Measurements from ENCODE around the gene SARS1.
A peak's percentile ranks its signal among the peaks of the same experiment; 100 is the strongest.

Gene SARS1

DNA sequence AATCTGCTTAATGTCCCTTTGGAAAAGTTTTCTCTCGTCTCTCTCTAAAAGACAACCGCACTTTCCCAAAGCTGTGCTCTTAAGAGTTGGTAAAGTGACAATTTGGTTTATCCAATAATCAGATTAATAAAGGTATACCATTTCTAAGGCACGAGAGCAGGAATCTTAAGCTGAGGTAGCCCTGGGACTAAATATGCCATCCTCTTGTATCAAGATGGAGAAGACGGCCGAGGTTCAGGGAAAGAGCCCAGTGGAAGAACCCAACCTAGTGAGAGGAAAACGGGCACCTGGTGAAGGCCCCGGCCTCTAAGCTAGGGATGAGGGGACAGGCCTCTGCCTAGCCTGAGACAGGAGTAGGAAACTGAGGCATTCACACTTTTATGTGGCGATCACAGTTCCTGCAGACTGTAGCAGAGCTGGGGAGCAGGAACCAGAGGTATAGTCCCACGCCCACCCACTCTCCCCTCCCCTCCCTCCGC lies 334 bp upstream of the SARS1 start:
- TF ChIP-seq ZBTB7A (IDR thresholded peaks at IDR 0.05; ENCODE audit: low read depth) (peak; percentile 32; the same call in 1 of the 2 replicates), YY1 (IDR thresholded peaks at IDR 0.05; ENCODE audit: low read depth) (no peak)

DNA sequence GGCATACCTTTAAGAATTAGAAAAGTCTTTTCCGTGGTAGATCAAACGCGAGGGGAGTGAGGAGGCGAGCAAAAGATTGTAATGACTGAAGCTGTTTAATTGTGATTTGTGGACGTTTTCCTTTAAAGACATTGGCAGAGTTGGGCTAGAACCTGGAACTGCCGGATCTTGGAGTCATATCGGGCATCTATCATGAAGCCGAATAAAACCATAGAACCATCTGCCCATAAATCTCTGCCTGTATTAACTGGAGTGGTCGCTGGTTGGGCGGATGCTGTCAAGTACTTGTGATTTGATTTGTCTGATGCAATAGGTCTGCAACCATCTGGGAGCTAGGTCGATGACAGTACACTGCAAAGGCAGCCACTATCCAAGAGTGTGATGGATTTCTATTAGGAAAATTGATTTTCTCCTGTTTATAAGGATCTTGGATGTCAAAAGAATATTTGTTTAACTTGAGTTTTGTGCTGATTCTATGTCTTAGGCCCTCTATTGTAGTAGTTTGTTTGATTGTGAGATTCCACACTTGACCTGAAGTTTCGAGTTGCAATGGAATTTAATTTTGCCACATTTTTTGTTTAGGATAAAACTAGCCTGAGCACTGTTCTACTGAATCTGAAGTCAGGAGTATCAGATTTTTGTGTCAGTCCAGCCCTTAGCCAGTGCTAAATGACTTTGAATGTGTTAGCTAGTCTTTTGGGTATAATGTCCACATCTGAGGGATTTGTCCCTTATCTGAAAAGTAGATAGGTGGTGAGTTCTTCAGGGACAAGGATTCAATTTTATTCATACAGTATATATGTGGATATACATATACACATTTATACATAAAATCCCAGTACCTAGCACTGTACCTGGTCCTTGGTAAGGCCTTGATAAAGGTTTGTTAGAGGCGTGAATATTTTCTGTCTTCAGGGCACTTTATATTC lies 1.2 kb downstream of the SARS1 start:
- TF ChIP-seq, protein P1, sequence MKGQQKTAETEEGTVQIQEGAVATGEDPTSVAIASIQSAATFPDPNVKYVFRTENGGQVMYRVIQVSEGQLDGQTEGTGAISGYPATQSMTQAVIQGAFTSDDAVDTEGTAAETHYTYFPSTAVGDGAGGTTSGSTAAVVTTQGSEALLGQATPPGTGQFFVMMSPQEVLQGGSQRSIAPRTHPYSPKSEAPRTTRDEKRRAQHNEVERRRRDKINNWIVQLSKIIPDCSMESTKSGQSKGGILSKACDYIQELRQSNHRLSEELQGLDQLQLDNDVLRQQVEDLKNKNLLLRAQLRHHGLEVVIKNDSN (IDR thresholded peaks at IDR 0.05), result no peak
- TF ChIP-seq TEAD4 (IDR thresholded peaks at IDR 0.05) (no peak), EGR1 (IDR thresholded peaks at IDR 0.05) (no peak), CEBPB (IDR thresholded peaks at IDR 0.05) (peak; percentile 87), EP300 (IDR thresholded peaks at IDR 0.05; ENCODE audit: borderline replicate concordance) (no peak), TCF12 (IDR thresholded peaks at IDR 0.05; ENCODE audit: low read depth) (no peak), NFIC (IDR thresholded peaks at IDR 0.05) (no peak)
- TF ChIP-seq, protein P2, sequence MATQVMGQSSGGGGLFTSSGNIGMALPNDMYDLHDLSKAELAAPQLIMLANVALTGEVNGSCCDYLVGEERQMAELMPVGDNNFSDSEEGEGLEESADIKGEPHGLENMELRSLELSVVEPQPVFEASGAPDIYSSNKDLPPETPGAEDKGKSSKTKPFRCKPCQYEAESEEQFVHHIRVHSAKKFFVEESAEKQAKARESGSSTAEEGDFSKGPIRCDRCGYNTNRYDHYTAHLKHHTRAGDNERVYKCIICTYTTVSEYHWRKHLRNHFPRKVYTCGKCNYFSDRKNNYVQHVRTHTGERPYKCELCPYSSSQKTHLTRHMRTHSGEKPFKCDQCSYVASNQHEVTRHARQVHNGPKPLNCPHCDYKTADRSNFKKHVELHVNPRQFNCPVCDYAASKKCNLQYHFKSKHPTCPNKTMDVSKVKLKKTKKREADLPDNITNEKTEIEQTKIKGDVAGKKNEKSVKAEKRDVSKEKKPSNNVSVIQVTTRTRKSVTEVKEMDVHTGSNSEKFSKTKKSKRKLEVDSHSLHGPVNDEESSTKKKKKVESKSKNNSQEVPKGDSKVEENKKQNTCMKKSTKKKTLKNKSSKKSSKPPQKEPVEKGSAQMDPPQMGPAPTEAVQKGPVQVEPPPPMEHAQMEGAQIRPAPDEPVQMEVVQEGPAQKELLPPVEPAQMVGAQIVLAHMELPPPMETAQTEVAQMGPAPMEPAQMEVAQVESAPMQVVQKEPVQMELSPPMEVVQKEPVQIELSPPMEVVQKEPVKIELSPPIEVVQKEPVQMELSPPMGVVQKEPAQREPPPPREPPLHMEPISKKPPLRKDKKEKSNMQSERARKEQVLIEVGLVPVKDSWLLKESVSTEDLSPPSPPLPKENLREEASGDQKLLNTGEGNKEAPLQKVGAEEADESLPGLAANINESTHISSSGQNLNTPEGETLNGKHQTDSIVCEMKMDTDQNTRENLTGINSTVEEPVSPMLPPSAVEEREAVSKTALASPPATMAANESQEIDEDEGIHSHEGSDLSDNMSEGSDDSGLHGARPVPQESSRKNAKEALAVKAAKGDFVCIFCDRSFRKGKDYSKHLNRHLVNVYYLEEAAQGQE (IDR thresholded peaks at IDR 0.05; ENCODE audit: low read depth), result no peak

DNA sequence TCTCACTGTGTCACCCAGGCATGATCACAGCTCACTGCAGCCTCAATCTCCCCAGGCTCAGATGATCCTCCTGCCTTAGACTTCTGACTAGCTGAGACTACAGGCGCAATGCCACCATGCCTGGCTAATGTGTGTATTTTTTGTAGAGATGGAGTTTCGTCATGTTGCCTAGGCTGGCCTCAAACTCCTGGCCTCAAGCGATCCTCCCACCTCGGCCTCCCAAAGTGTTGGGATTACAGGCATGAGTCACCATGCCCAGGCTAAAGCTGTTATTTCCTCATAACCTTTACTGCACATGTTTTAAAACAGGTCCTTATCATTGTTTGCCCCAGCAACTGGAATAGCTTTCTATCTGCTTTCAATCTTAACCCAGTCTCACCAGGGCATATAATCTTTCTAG lies 2.9 kb downstream of the SARS1 start:
- TF ChIP-seq, protein P2 (IDR thresholded peaks at IDR 0.05; ENCODE audit: low read depth), result no peak

GRCh38 chr1:109218516-109218915 lies 4.8 kb downstream of the SARS1 start:
- no peak for TF ChIP-seq ZBTB7A (IDR thresholded peaks at IDR 0.05; ENCODE audit: low read depth)
- no peak for TF ChIP-seq MAX (IDR thresholded peaks at IDR 0.05)
- TF ChIP-seq CEBPB (IDR thresholded peaks at IDR 0.05), result no peak
- TF ChIP-seq YY1 (IDR thresholded peaks at IDR 0.05; ENCODE audit: low read depth), result no peak
- TF ChIP-seq, protein P1 (IDR thresholded peaks at IDR 0.05), result no peak
- TF ChIP-seq EGR1 (IDR thresholded peaks at IDR 0.05), result no peak
- no peak for TF ChIP-seq TAF1 (IDR thresholded peaks at IDR 0.05; ENCODE audit: low read depth)
- no peak for TF ChIP-seq RAD21 (IDR thresholded peaks at IDR 0.05; ENCODE audit: low read depth)
- no peak for TF ChIP-seq TEAD4 (IDR thresholded peaks at IDR 0.05)
- TF ChIP-seq NFIC (IDR thresholded peaks at IDR 0.05), result no peak
- TF ChIP-seq FOXM1 (IDR thresholded peaks at IDR 0.05; ENCODE audit: borderline replicate concordance, low read depth), result no peak
- TF ChIP-seq TCF12 (IDR thresholded peaks at IDR 0.05; ENCODE audit: low read depth), result no peak
- TF ChIP-seq EP300 (IDR thresholded peaks at IDR 0.05; ENCODE audit: borderline replicate concordance), result no peak
- TF ChIP-seq, protein P2 (IDR thresholded peaks at IDR 0.05; ENCODE audit: low read depth), result no peak

- TF ChIP-seq TEAD4 (IDR thresholded peaks at IDR 0.05) (no peak), FOXM1 (IDR thresholded peaks at IDR 0.05; ENCODE audit: borderline replicate concordance, low read depth) (no peak), TAF1 (IDR thresholded peaks at IDR 0.05; ENCODE audit: low read depth) (no peak)
Observed at GRCh38 chr1:109225308-109225707, 11.6 kb downstream of the SARS1 start.

All from Ishikawa (cell line).